ENCODE measurements around the gene RDM1. TPM values are rescaled to one million over a fixed set of nuclear protein-coding genes. Genes with fewer than 3 reads are reported as not detected.
A peak's percentile ranks its signal among the peaks of the same experiment; 100 is the strongest.
"Not testable (repeated sequence)": the region's sequence is repeated elsewhere in the genome, so short reads cannot be mapped to it uniquely, and the experiment has no call there.

The RDM1 gene
- polyA plus RNA-seq, 1 donor, result 0.67 TPM

DNA sequence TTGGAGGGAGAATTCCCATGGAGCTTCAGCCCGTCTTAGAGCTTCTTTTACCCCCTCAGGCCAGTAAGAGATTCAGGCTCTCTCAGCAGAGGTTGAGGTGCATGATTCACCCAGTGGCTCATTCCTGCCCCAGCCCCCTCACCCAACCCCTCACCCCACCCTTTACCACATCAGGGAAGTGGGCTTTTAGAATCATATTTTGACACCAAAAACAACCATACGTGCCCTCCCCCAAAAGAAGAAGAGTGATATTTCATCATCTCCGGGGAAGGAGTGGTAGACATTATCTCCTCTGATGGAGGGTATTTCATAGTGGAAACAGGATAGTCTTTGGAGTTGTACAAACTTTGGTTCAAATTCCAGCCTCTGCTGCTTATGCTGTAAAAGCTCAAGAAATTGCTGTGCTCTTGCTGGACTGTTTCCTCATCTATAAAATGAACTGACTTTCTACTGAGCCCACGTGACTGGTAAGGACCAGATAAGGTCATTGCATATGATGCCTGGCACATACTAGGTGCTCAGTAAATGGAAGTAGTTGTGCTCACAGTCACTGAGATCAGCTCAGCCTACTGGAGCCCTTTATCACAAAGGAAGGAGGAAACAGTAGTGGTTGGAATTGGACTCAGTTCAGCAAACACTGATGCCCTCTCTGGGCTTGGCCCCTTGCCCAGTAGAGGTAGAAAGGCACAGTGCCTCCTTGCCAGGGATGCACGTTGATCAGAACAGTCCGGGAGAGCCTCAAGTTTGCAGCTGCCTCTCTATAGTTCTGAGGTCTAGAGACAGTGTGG is 32.1 kb downstream of the RDM1 start:
- no peak for DNase-seq

DNA sequence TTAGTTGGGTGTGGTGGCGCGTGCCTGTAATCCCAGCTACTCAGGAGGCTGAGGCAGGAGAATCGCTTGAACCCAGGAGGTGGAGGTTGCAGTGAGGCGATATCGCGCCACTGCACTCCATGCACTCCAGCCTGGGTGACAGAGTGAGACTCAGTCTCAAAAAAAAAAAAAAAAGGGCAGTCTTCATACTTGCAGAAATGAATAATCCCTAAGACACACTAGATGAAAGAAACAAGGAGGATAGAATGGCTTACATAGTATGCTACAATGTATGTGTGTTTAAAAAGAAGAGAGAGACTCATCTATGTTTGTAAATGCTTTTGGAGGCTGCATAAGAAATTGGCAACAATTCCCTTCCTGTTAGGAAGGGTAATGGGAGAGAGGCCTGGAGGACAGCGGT is 32.8 kb downstream of the RDM1 start:
- DNase-seq, result not testable (repeated sequence)

DNA sequence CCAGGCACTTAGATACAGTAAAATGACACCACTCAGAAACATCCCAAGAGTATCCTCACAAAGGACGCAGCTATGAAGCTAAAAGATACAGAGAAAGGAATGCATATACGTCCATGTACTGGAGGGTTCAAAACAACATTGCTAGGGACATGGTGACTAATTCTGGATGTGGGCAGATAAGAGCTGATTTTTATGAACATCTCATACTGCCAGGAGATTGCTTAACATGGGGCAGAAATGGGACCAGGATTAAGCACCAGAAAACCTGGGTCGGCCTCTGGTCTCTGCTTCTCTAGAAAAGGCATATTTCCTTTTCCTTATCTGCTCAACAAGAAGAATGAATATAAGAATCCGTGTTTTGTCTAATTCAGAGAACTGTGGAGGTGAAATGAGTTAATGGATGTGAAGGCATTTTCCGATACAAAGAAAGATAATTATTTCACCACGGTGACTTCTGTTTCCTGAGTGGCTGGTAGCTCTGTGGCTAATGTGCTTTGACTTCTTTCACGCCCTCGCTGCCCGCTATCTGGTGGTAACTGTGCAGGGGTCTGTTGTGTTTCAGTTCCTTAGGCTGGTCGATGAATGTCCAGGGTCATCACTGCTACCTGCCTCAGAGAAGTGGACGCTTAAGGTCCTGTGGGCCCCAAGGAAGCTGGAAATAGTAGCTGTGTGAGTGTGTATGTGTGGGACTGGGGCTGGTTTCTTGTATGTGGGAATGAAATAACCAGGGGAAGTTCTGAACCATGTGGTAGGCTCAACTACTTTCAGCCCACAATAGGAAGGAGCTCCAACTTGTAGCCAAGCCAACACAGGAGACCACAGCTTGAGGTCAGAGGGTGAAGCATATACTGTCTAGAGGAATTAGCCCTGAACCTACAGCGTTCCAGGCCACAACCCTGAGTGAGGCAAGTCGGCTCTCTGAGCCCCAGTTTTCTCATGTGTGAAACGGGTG is 34.7 kb downstream of the RDM1 start:
- no peak for DNase-seq

DNA sequence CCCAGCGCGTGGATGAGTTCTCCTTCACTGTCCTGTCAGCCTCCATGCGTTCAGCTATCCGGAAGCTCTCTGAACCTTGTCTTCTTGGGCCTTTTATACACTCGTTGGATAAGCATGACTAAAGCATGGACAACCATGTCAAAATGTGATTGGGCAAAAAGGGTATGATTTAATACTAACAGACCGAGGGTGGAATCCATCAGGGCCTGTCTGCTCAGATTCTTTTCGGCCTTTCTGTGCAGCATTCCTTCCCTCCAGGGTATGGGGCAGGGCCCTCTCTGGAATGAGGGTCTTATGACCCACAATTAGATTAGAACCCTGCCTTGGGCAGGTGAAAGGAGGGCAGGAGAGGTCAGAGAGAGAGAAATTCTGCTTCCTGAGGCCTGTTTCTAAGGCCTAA is 36.4 kb downstream of the RDM1 start:
- DNase-seq, result no peak

DNA sequence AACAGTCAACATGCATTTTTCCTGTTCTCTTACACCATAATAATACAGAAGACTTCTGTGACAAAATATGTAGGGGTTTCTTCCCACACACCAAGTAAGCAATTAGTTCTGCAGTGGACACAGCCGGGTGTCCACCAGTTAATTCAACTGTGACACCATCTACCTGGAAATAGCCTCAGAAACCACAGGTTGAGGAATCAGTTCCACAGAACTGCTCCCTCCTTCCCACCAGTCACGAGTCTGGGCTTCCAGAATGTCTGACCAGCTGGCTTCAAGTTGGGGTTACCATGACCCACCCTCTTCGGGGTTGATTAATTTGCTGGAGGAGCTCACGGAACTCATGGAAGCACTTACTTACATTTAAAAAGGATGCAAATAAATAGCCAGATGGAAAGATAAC is 36.8 kb downstream of the RDM1 start:
- no peak for DNase-seq

DNA sequence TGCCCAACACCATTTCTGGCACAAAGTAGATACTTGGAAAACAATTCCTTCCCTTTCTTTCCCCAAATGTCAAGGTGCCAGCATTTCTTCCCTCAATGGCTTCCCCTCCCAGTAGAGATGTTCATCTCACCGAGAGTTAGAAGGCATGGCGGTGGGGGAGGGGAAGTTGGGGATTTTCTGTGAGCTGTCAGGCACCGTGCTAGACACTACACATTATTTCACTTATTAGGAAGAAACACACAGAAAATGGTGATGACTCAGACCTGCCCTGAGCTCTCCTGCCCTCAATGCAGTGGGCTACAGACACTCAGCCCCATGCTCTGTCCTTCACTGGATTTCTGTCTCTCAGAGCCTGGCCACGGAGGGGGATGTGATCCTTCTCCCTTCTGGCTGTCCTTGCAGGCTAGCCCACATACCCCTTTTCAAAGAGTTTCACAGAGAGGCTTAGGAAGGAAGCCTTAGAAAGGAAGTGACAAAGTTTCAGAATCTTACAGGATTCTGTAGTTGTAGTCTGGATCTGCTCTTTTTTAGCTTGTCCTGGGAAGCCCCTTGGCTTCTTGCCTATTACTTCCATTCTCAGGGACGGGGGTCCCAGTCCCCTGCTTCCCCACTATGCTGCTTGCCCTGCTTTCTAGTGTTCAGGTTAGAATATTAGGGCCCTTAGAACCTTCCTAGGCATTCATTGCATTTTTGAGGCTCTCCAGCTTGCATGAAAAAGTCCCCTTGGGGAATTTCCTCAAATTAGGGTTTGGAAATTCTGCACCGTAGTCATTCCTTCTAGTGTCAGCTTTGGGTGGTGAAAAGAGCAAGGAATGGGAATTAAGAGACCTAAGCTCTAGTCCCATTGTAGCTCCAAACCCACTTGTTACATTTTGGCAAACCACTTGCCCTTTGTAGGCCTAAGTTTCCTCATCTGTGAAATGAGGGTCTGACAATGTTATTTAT is 38.2 kb downstream of the RDM1 start:
- no peak for DNase-seq

DNA sequence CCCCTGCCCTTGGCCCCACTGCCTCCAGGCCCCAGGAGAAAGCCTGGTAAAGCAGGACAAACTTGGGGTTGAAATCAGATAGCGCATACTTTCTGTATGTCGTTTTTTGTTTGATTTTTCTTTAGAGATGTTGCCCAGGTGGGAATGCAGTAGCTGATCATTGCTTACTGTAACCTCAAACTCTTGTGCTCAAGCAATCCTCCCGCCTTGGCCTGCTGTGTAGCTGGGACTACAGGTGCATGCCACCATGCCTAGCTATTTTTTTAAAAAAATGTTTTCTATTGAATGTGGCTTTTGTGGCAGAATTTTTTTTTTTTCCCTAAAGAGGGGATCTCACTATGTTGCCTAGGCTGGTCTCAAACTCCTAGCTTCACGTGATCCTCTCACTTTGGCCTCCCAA is 39.3 kb downstream of the RDM1 start:
- DNase-seq, result no peak

DNA sequence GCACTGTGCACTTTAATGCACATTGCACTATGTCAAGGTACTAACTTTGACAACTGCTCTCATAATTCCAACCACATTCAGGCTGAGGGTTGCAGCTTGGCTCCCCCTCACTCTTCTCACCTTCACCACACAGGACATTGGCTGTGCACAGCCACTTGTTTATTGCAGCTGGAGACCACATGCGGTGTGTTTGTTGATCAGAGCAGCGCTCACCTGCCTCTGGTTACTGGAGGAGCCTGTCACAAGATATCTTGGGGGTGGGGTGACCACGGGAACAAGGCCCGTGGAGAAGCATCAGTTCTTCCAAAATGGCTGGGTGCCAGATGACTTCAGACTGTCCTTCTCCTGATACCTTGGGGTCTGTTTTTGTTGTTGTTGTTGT is 39.8 kb downstream of the RDM1 start:
- DNase-seq, result no peak

DNA sequence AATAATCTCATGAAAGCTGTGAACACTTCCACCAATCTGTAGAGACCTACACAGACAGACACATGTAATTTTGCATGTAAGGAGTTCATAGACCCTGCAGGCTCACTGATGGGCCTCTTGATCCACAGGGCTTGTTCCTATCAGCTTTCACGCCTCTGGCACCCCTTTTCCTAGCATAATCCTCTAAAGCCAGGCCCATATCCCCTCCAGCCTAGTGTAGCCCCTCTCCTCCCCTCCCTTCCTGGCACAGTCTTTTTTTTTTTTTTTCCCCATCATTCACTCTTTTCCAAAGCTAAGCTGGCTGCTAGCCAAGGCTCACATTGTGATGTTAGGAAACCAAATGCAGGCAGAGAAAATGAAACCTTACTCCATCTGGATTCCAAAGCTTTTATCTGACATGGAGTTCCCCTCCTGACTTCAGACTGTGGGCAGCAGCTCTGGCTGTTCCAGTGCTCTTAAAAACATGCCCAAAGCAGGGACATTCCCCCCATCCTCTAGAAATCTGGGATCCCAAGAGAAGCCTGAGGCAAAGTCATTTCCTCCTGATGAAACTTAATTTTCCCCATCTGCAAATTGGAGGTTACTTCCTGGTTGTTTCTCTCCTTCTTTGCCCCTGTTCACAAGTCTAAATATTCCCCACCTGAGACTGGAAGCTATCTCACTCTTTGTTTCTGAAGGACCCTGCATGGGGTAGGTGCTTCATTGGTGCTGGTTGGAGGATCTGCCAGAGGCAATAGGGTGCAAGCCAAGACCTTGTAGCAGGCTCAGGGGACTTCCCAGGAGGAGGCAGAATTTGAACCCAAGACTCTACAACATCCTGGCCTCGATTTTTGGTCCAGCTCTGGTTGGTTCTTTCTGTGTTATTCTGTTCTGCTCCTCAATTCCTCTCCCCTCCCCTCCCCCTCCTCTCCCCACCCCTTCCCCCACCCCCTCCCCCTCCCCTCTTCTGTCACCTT is 40.5 kb downstream of the RDM1 start:
- DNase-seq, result no peak

DNA sequence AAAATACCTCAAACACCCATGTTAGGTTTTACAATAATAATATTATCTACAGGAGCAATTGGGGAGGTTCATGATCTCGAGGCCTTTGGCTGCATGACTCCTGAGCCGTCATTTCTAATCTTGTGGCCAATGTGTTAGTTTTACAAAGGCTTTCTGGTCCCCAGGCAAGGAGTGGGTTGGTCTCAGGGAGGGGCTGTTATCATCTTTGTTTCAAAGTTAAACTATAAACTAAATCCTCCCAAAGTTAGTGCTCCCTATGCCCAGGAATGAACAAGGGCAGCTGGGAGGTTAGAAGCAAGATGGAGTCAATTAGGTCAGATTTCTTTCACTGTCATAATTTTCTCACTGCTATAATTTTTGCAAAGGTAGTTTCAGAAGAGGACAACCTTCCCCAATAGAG is 41.3 kb downstream of the RDM1 start:
- DNase-seq, result no peak

DNA sequence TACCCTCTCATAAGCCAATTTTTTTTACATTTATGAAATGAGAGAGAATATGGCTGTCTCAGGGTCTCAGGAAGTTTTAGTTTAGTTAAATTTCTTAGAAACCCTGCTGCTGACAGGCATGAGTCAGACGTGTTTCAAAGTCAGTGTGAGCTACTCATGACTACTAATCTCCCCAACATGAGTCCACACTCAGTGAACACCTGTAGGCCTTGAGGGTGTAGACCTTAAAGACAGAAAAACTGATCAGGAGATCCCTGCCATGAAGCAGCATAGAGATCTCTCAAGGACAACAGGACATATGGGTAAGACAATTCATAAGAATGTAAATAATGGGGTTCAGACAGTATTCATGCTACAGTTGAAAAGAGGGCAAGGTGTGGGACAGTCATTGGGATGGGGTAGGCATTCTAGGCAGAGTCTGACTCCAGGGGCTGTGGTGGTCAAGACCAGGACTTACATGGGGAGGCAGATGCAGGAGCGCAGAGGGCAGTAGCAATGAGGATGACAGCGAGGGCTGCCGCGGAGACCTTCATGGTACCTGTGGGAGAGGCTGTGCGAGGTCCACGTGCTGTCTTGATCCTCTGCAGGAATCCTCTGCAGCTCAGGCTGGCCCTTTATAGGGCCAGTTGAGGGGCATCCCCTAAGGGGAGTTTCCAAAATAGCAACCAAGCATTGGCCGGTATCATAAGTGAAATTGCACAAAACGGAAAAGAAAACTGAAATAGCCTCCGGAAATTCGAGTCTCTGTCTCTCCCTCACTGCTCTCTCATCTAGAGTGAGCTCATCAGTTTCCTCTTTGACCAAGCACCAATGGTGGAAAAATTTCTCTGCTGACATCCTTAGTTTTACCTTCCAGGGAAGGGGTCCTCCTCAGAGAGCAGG is 50.6 kb downstream of the RDM1 start, which contains the start of gene CCL5:
Gene CCL5, minus strand, starts transcription at position 588 of the 882 bp plus-strand sequence.
- peak; percentile 2 for DNase-seq

DNA sequence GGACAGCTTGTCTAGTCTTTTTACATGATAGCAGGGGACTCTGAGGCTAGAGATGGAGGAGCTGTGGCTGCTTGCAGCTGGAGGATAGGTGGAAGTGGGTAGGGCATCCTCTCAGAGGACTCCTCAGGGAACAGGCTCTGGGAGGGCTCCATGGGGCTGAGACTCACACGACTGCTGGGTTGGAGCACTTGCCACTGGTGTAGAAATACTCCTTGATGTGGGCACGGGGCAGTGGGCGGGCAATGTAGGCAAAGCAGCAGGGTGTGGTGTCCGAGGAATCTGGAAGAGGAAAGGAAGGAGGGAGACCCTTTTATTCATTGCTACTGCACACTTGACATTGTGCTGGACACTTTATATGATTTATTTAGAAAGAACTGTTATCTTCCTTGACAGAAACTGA is 52.2 kb downstream of the RDM1 start:
- DNase-seq, result no peak

DNA sequence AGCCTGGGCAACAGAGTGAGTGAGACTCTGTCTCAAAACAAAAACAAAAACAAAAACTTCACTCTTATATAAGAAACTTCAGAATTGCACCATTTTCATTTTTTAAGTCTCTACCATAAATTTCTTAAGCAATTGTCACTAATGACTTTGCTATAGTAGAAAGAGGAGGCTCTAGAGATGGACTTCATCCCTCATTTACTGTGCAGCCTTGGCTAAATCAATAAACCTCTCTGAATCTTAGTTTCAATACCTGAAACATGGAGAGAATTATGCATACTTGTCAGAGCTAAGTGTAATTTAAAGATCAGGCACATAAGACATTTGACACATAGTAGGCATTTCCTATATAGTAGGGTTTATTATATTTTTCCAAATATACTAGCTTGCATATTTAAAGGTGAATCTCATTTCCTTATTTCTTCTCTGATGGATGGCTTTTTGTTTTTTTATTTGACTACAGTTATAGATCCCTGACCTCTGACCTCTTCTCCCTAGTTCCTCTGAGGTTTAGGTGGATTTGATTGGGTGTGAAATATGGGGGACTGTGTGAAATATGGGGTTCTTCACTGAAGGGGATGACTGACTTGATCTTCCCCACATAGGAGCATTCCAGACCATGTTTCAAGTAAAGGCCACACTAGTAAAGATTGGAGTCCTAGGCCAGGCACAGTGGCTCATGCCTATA is 53.1 kb downstream of the RDM1 start:
- no peak for DNase-seq

DNA sequence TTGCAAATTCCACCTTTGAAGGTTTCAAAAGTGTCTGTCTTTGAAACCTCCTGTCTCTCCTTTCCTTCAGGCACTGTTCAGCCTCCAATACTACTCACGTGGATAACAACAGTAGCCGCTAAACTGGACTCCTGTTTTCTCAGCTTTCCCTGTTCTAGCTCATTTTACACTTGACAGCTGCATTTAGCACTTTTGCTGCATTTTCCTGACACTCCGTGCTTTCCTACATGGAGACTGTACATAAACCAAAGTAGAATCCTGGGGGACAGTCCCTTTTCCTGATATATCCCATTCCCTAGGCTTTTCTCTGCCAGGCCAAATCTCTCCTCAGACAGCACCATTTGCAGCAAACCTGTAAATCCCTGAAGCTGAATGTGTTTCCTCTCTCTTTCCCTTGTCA is 54.0 kb downstream of the RDM1 start:
- no peak for DNase-seq

DNA sequence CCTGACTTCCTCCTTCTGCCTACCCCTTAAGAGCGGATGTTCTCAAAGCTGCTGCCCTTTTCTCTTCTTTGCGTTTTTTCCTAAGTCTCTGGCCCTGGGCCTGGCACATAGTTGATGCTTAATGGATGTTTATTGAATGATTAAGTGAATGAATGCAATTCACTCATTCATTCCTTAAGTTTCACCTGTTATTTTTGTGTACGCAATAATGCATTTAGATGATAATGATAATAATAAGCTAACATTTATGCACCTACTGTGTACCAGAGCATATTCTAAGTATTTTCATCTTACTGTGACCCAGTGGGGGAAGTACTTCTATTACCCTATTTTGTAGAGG is 54.8 kb downstream of the RDM1 start:
- DNase-seq, result no peak

DNA sequence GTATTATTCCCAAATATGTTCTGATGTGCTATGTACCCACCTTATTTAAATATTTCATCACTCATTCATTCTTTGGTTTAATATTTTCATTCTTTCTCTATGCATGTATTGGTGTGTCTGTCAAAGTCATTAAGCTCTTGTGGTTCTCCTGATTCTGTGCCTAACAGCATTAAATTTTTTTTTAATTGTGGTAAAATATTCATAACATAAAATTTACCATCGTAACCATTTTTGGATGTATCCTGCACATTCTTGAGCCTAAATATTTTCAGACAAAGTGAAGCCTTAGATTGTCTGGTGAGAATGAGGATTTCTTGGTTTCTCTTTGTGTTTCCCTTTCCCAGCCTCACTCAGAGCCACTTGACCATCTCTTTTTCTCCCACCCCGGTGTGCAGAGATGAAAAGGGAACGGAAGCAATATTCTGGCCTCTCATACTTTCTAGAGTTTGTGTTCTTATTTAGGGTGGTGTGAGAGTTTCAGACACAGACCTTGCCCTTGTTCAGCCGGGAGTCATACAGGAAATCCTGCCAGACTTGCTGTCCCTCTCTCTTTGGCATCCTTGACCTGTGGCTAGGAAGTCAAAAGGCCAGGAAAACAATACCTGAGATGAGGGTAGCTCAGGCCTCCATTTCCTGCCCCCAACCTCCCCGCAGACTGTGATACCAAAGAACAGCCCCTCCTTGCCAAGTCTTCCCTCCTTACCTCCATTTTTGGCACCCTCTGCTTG is 55.3 kb downstream of the RDM1 start:
- no peak for DNase-seq

DNA sequence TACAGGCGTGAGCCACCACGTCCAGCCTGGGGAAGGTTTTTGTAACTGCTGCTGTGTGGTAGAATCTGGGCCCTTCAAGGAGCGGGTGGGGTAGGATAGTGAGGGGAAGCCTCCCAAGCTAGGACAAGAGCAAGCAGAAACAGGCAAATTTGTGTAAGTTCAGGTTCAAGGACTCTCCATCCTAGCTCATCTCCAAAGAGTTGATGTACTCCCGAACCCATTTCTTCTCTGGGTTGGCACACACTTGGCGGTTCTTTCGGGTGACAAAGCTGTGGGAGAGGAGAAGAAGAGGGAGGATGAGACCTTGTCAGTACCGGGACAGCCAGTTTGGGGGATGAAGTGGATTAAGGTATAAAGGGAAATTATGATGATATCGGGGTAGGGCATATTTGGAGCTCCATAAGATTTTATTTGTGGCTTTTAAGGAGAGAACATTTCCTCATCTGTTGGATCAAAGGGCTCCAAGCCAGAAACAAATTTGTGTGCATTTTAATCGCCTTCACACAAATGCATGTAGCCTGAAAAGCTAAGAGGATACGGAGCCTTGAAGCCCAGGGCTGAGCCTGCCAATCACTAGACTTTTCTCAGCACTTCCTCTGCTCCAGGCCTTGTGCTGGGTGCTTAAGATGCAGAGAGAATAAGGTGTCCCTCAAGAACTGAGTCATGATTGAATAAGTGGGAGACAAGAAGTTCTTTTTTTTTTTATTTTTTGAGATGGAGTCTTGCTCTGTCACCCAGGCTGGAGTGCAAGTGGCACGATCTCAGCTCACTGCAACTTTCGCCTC is 58.2 kb downstream of the RDM1 start:
- DNase-seq, result no peak

Data from hindlimb muscle (tissue), 1 donor.